Kidney (tissue), 14 donors: ENCODE results near the gene BCKDK. TPM values are rescaled to one million over a fixed set of nuclear protein-coding genes. Genes with fewer than 3 reads are reported as not detected.
A peak's percentile ranks its signal among the peaks of the same experiment; 100 is the strongest.
"Not testable (repeated sequence)": the region's sequence is repeated elsewhere in the genome, so short reads cannot be mapped to it uniquely, and the experiment has no call there.

ENCODE experiments used
- DNase-seq, 5 donors: peaks; one replicate each; pipeline ENCODE4 v3.0.0-alpha.2; 2013 to 2020
- FAIRE-seq: peaks from 2 replicates; lab custom pipeline; 2012; peaks lifted over from hg19 to GRCh38; lab: Jason Lieb, UNC
- H3K27ac ChIP-seq, 2 donors: one replicate each; pipeline ENCODE4 v1.7.0; 2013; ENCODE audit warnings: low read depth in 2 of 2, low read length in 2 of 2, inconsistent platforms in 1 of 2
- H3K27me3 ChIP-seq: one replicate; pipeline ENCODE4 v1.7.1; 2013; ENCODE audit warnings: low read length, inconsistent platforms; ENCODE audit not compliant: control insufficient read depth, insufficient read depth
- H3K36me3 ChIP-seq, 3 donors: one replicate each; pipeline versions ENCODE4 v1.7.0 to v1.7.1; 2013; ENCODE audit warnings: low read length in 3 of 3, control low read depth in 1 of 3, inconsistent platforms in 1 of 3; ENCODE audit not compliant: insufficient read depth in 3 of 3, control insufficient read depth in 2 of 3
- H3K4me1 ChIP-seq, 3 donors: one replicate each; pipeline versions ENCODE4 v1.7.0 to v1.7.1; 2013; ENCODE audit warnings: low read length in 3 of 3, inconsistent platforms in 1 of 3, low read depth in 1 of 3; ENCODE audit not compliant: control insufficient read depth in 2 of 3, insufficient read depth in 2 of 3
- H3K4me3 ChIP-seq, 3 donors: one replicate each; pipeline versions ENCODE4 v1.7.0 to v1.8.1; 2013; ENCODE audit warnings: low read length in 3 of 3, control low read depth in 1 of 3, inconsistent platforms in 1 of 3
- H3K9ac ChIP-seq, 3 donors: one replicate each; pipeline versions ENCODE4 v1.7.0 to v1.7.1; 2013; ENCODE audit warnings: low read length in 3 of 3, control low read depth in 1 of 3, inconsistent platforms in 1 of 3
- H3K9me3 ChIP-seq, 3 donors: one replicate each; pipeline versions ENCODE4 v1.7.0 to v1.7.1; 2013; ENCODE audit warnings: low read length in 3 of 3, control low read depth in 1 of 3, inconsistent platforms in 1 of 3; ENCODE audit not compliant: control insufficient read depth in 2 of 3, insufficient read depth in 1 of 3
- CTCF ChIP-seq: IDR thresholded peaks from 3 replicates; pipeline ENCODE4 v1.5.1; 2012; ENCODE audit warnings: mild to moderate bottlenecking, moderate library complexity, borderline replicate concordance; ENCODE audit not compliant: insufficient read depth; ENCODE audit errors: extremely low read depth
- intact Hi-C: fragments of 100-400 bp; cut with DNase I; formaldehyde crosslinking; loops from one replicate; pipeline ENCODE4 v1.11.1; 2022
- polyA plus RNA-seq: library from polyadenylated mRNA; stranded (reverse); fragments of 350-450 nt; fragmentation: Illumina TruSeq; extraction: RNeasy Lipid Tissue Mini Kit (QIAGEN cat#74804); gene quantifications from one replicate; pipeline ENCODE4 v1.2.3, GENCODE V29; 2014; ENCODE audit warnings: low read depth, low replicate concordance; ENCODE audit not compliant: insufficient read depth
- total RNA-seq: library from RNA; stranded (reverse); fragmentation: NEBNext Ultra II Directional; extraction: Animal tissue kit (Norgen Biotek cat#: 25700); gene quantifications from one replicate; pipeline ENCODE4 v1.2.1, GENCODE V29; 2021
- donor health status: control.
- donor health status: control.
- donor health status: control.
- donor health status: control.
- donor health status: control.
- donor health status: DM: yes; HTN: yes; CAD: no.
- donor health status: Normal renal cell carcinoma (clear cell type).

Gene BCKDK
- total and polyA plus RNA-seq, 2 donors from 2014 or later, result 47.6 to 70.6 TPM

GRCh38 chr16:31142109-31143010 is 34.2 kb downstream of the BCKDK start:
- TF ChIP-seq CTCF, result peak; percentile 96
- Histone ChIP-seq H3K27me3 (no peaks in the 10 kb centered on the region), H3K36me3 (no peaks in the 10 kb centered on the region), H3K4me1 (peaks cover 0 to 22% (median 7%) of the 10 kb centered on the region in 3 donors), H3K27ac (peak overlapping the region; percentile 66 to 77), H3K9me3 (no peaks in the 10 kb centered on the region), H3K9ac (peak overlapping the region; percentile 9 to 59 (median 25)), H3K4me3 (peak overlapping the region; percentile 35 to 72 (median 39))
- DNase-seq (peak; percentile 100), FAIRE-seq (peak; percentile 92)
- intact Hi-C loops, result no loop called here

GRCh38 chr16:31143011-31143693 is 35.0 kb downstream of the BCKDK start:
- H3K9ac ChIP-seq, result peak overlapping the region in 1 of 3 donors; percentile 46
- DNase-seq (peak in 2 of 5 donors; percentile 85 to 89), FAIRE-seq (no peak)
- H3K9me3 ChIP-seq, result no peaks in the 10 kb centered on the region
- no peaks in the 10 kb centered on the region for H3K36me3 ChIP-seq
- H3K27ac ChIP-seq, result no peak overlapping the region
- H3K4me1 ChIP-seq, result peaks cover 0 to 21% (median 7%) of the 10 kb centered on the region in 3 donors
- no peak for TF ChIP-seq CTCF
- H3K4me3 ChIP-seq, result peak overlapping the region in 2 of 3 donors; percentile 1 to 46
- peaks cover 3% of the 10 kb centered on the region for H3K27me3 ChIP-seq
- intact Hi-C loops, result no loop called here

- Histone ChIP-seq H3K9me3 (no peaks in the 10 kb centered on the region), H3K4me1 (peaks cover 0 to 16% (median 7%) of the 10 kb centered on the region in 3 donors), H3K4me3 (no peak overlapping the region), H3K27me3 (peaks cover 3% of the 10 kb centered on the region), H3K36me3 (no peaks in the 10 kb centered on the region), H3K27ac (no peak overlapping the region), H3K9ac (no peak overlapping the region)
- intact Hi-C loops, result no loop called here
- TF ChIP-seq CTCF, result no peak
- FAIRE-seq, result no peak
- DNase-seq, result no peak
These were observed 35.5 kb downstream of the BCKDK start for GRCh38 chr16:31143694-31144148.

GRCh38 chr16:31144418-31144817 is 36.2 kb downstream of the BCKDK start:
- intact Hi-C loops, FAIRE-seq: not testable (repeated sequence)
- H3K4me1 ChIP-seq, result peaks cover 0 to 11% (median 7%) of the 10 kb centered on the region in 3 donors

More at GRCh38 chr16:31144418-31144817, 36.2 kb downstream of the BCKDK start:
- not testable (repeated sequence) for H3K27me3 ChIP-seq, H3K36me3 ChIP-seq, DNase-seq, H3K27ac ChIP-seq, H3K4me3 ChIP-seq, H3K9me3 ChIP-seq, H3K9ac ChIP-seq
